Posterior cingulate gyrus (tissue), 11 donors: ENCODE measurements around the gene NPPC.

Experiments
- DNase-seq, 10 donors: peaks; one replicate each; pipeline versions ENCODE4 v3.0.0 to v3.0.0-alpha.2; 2020 to 2021; ENCODE audit warnings: mixed read lengths in 3 of 10
- intact Hi-C: fragments of 100-400 bp; cut with DNase I; formaldehyde crosslinking; loops from one replicate; pipeline ENCODE4 v1.15.1; 2023

Gene NPPC

DNA sequence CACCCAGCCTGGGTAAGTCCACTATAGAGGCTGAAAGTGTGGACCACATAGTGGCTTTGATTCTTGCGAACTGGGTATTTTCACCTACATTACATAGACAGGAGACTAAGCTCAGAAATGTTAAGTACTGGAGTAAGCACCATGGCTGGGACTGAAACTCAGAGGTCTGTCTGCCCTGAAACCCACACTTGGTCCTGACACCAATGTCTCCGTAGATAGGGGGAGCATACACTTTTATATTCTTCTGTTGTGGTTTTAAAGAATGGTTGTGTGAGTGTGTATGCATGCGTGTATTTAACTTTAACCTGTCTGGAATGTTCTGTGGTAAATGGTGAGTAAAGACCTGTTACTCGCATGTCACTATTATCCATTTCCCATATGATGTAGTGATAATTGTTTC lies 10.3 kb upstream of the NPPC start:
- DNase-seq = no peak
- intact Hi-C loops = no loop called here

DNA sequence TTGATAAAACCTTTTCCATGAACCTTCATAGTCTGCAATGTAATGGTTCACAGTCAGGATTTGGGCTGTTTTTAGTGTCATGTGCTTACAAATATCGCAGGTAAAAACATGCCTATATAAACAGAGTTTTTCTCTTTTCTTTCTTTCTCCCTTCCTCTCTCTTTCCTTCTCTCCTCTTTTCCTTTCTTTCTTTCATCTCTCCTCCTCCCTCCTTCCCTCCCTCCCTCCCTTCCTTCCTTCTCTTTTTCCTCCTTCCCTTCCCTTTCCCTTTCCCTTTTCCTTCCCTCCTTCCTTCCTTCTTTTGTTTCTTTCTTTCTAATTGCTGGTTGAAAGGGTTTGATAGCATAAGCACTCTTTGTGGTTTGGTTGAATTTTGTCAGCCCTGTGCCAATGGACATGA lies 9.6 kb upstream of the NPPC start:
- intact Hi-C loops = no loop called here
- DNase-seq = no peak

DNA sequence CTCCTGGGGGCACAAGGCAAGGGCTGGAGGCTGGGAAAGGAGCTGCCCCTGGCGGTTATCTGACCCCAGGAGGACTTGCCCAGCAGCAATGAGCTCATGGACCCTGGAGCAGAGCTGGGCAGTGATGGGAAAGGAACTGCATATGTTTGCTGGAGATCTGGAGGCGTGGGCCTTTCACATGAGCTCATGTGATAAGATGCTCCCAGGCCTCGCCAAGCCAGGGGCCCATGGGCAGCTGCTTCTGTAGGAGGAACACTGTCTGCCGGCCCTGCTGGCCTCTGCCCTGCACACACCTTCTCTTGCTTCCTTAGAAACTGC lies 9.0 kb upstream of the NPPC start:
- intact Hi-C loops = no loop called here
- DNase-seq = peak in 2 of 10 donors; percentile 55

DNA sequence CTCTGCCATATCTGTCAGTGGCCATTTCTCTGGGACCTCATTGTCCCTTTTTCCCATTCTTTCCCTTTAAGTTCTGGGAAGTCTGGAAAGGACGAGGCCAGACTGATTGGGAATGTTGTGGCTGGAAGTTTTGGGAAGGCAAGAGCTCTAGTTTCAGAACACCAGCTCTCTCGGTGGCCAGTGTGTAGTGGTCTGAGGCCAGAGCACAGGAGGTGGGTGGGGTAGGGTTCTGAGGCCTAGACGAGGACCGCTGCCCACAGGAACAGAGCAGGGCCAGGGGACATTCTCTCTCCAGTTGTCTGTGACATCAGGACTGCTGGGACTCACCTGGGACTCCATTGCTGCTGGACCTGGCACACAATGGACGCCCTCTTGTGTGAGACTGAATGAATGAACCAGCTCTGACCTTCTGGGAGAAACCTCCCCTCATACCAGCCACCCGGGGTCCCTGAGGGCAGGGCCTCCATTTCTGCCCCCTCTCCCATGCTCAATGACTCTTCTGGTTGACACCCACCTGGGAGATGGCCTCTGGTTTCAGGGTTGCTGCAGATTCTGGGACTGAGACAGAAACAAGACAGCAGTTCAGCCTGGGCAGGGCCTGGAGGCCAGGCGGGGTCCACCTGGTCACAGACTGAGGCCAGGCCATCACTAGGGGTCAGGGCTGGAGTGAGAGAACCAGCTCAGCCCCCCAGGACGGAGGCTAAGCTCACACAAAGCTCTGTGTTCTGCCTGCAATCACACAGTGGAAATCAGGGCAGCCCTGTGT lies 8.4 kb upstream of the NPPC start:
- intact Hi-C loops = no loop called here
- peak in 2 of 10 donors; percentile 50 to 61 for DNase-seq

GRCh38 chr2:231933916-231934401 lies 7.8 kb upstream of the NPPC start:
- intact Hi-C loops = no loop called here
- peak in 3 of 10 donors; percentile 62 to 73 (median 72) for DNase-seq

GRCh38 chr2:231932985-231933915 lies 7.1 kb upstream of the NPPC start:
- intact Hi-C loops = no loop called here

GRCh38 chr2:231932711-231932970 lies 6.4 kb upstream of the NPPC start:
- DNase-seq = peak in 1 of 10 donors; percentile 43
- intact Hi-C loops = no loop called here

More at GRCh38 chr2:231932985-231933915, 7.1 kb upstream of the NPPC start:
- DNase-seq = peak in 2 of 10 donors; percentile 67 to 72

DNA sequence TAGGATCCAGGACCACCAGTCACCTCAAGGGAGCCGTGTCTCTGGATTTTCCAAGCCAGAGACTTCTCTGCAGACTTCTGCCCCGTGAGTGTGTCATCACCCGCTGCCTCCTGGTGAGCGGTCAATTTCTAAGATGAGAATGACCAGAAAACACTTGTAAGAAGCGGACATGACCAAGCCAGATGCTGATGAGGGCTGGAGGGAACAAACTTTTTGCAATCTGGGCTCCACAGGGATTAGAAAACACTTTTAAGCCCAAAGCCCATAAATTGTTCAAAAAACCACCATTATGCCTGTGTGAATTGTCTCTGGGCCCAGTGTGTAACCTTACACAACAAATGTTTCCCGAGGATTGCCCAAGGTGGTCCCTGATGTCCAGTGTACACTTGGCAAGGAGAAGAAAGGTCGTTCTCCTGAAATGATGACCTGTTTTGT lies 5.3 kb upstream of the NPPC start:
- intact Hi-C loops = no loop called here
- DNase-seq = peak in 2 of 10 donors; percentile 25 to 49

GRCh38 chr2:231930593-231931281 lies 4.5 kb upstream of the NPPC start:
- DNase-seq = peak in 2 of 10 donors; percentile 35 to 54

GRCh38 chr2:231929961-231930592 lies 3.9 kb upstream of the NPPC start:
- DNase-seq = peak in 3 of 10 donors; percentile 32 to 36 (median 34)
- intact Hi-C loops = loop anchor here (5.0 kb wide), 1 partner anchor 512 kb away; no protein-coding TSS in a partner anchor

More at GRCh38 chr2:231930593-231931281, 4.5 kb upstream of the NPPC start:
- intact Hi-C loops = no loop called here

- intact Hi-C loops = loop anchor here (5.0 kb wide), 1 partner anchor 513 kb away; no protein-coding TSS in a partner anchor
- peak in 2 of 10 donors; percentile 36 to 43 for DNase-seq
Measured at GRCh38 chr2:231928901-231929725, 2.9 kb upstream of the NPPC start.

GRCh38 chr2:231928481-231928880 lies 2.3 kb upstream of the NPPC start:
- intact Hi-C loops = loop anchor here (5.0 kb wide), 1 partner anchor 514 kb away; no protein-coding TSS in a partner anchor
- peak in 2 of 10 donors; percentile 31 to 59 for DNase-seq

- peak in 2 of 10 donors; percentile 35 to 62 for DNase-seq
- intact Hi-C loops = loop anchor here (5.0 kb wide), 1 partner anchor 515 kb away; no protein-coding TSS in a partner anchor
Measured at GRCh38 chr2:231927566-231927890, 1.3 kb upstream of the NPPC start.

DNA sequence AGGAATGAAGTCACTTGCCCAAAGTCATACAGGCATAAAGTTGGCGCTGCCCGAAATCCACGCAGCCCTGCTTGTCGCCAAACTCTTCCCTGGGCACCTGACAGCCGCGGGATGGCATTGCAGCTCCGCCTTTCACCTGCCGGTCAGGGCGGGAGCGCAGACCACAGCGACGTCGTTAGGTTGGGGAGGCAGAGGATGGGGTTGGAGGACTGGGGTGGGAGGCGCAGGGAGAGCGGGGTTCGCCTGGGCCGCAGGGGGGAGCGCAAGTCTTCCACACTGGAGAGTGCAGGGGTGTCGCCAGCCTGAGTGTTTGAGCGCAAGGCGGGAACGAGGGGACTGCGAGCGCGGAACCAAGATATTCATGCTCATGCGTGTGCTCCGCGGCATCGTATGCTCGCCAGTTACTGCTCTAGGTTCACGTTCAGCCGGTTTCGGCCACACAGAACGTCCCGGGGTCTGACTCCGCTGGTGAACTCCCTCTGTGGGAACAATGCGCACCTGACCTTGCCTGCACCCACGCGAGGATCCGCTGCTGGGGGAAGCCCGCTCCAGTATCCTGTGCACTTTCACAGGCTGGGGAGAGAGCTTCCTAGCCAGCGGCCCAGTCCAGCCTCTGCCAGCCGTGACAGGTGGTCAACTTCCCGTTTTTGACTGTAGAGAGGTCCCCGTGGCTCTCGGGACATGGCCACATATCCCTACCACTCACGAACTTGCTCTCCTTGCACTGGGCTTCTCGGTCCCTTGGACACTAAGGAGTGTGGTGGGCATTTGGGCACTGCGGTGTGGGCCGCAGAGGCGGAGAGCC lies 767 bp upstream of the NPPC start:
- intact Hi-C loops = loop anchor here (5.0 kb wide), 1 partner anchor 515 kb away; no protein-coding TSS in a partner anchor
- DNase-seq = peak; percentile 43 to 94 (median 62)

- peak; percentile 58 to 96 (median 78) for DNase-seq
- intact Hi-C loops = loop anchor here (1.0 to 5.0 kb wide), 3 partner anchors 217 to 517 kb away; no protein-coding TSS in a partner anchor
Measured at GRCh38 chr2:231925303-231926179, 655 bp downstream of the NPPC start.

DNA sequence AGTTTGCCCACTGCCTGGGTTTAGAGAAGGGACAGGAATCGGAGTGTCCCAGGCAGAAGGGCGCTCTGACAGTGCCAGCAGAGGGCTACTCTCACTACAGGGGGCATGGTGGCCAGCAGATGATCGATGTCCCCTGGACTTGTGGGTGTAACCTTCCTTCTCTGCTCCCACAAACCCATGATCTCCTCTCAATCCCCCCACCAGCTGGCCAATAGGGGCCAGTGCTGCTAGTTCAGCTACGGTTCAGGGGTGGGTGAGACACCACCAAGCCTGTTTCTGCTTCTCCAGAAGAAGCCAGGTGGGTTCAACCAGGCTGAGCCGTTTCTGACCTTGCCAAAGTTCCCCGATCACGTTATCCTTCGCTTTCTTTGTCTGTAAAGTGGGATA lies 1.3 kb downstream of the NPPC start:
- intact Hi-C loops = loop anchor here (1.0 to 5.0 kb wide), 3 partner anchors 217 to 517 kb away; no protein-coding TSS in a partner anchor
- no peak for DNase-seq
